Measurements from ENCODE around the gene PPM1G.

GRCh38 chr2:27362678-27363420 lies 46.5 kb downstream of the PPM1G start:
- TF ChIP-seq, protein P1, sequence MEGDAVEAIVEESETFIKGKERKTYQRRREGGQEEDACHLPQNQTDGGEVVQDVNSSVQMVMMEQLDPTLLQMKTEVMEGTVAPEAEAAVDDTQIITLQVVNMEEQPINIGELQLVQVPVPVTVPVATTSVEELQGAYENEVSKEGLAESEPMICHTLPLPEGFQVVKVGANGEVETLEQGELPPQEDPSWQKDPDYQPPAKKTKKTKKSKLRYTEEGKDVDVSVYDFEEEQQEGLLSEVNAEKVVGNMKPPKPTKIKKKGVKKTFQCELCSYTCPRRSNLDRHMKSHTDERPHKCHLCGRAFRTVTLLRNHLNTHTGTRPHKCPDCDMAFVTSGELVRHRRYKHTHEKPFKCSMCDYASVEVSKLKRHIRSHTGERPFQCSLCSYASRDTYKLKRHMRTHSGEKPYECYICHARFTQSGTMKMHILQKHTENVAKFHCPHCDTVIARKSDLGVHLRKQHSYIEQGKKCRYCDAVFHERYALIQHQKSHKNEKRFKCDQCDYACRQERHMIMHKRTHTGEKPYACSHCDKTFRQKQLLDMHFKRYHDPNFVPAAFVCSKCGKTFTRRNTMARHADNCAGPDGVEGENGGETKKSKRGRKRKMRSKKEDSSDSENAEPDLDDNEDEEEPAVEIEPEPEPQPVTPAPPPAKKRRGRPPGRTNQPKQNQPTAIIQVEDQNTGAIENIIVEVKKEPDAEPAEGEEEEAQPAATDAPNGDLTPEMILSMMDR (IDR thresholded peaks at IDR 0.05): no peak
- no peak for TF ChIP-seq POLR2A (IDR thresholded peaks at IDR 0.05)
